Endothelial cell of umbilical vein (primary cell): ENCODE data around the gene STUM. TPM values are rescaled to one million over a fixed set of nuclear protein-coding genes. Genes with fewer than 3 reads are reported as not detected.

Experiments
- BruUV-seq: library from RNA; stranded (reverse); fragments of 400-500 nt; replicated peaks from 2 replicates; lab custom pipeline; 2021; lab: Mats Ljungman, UMichigan
- CTCF ChIA-PET: fragments of 300-600, 350-600 bp; sonication (Branson Sonifier 250); formaldehyde crosslinking; loops from one replicate; lab custom pipeline; 2021; ENCODE audit warnings: antibody characterized with exemption, inconsistent platforms; lab: Charles Lee
- POLR2A ChIA-PET: fragments of 300-600, 350-600 bp; sonication (Branson Sonifier 250); formaldehyde crosslinking; loops from one replicate; lab custom pipeline; 2021; ENCODE audit warnings: antibody characterized with exemption, inconsistent platforms; lab: Charles Lee
- DNase-seq: peaks from one replicate; pipeline ENCODE4 v3.0.0-alpha.2; 2011; ENCODE audit warnings: low read depth, low spot score
- FAIRE-seq: peaks from 2 replicates; lab custom pipeline; 2011; peaks lifted over from hg19 to GRCh38; lab: Jason Lieb, UNC
- H2AFZ ChIP-seq: 2 replicates; pipeline ENCODE4 v1.6.0; 2012; ENCODE audit warnings: low read depth, low read length, control low read depth, inconsistent platforms
- H3K27ac ChIP-seq: 2 replicates; pipeline ENCODE4 v1.5.1; 2011; ENCODE audit warnings: low read depth, mild to moderate bottlenecking, control low read depth, low read length, moderate library complexity; ENCODE audit not compliant: insufficient read depth
- H3K27me3 ChIP-seq, 2 experiments: 2 replicates each; pipeline versions ENCODE4 v1.6.0 to v1.6.1; 2011; ENCODE audit warnings: low read length in 2 of 2, mixed read lengths in 1 of 2; ENCODE audit not compliant: control insufficient read depth in 2 of 2, insufficient read depth in 2 of 2
- H3K36me3 ChIP-seq, 2 experiments: 2 replicates in 1 of 2; 3 replicates in 1 of 2; pipeline ENCODE4 v1.5.1; 2011; ENCODE audit warnings: low read length in 2 of 2, mild to moderate bottlenecking in 1 of 2, moderate library complexity in 1 of 2; ENCODE audit not compliant: control insufficient read depth in 2 of 2, insufficient read depth in 2 of 2; ENCODE audit errors: extremely low read depth in 1 of 2
- H3K4me1 ChIP-seq: 3 replicates; pipeline ENCODE4 v1.5.1; 2011; ENCODE audit warnings: mild to moderate bottlenecking, low read length; ENCODE audit not compliant: control insufficient read depth, insufficient read depth; ENCODE audit errors: extremely low read depth
- H3K4me2 ChIP-seq: 2 replicates; pipeline ENCODE4 v1.6.1; 2011; ENCODE audit warnings: low read length, control low read depth, mixed read lengths; ENCODE audit not compliant: insufficient read depth
- H3K4me3 ChIP-seq, 3 experiments: fragments of 200-600 bp in 1 of 3; sonication (generic), shearing (Covaris generic) in 1 of 3; replicated peaks in 1 of 3; 2 replicates each; pipeline ENCODE4 v1.5.1; 2011 to 2016; ENCODE audit warnings: control low read depth in 3 of 3, low read length in 3 of 3, mild to moderate bottlenecking in 2 of 3, inconsistent platforms in 1 of 3, low read depth in 1 of 3, moderate library complexity in 1 of 3; ENCODE audit not compliant: insufficient read depth in 1 of 3
- H3K79me2 ChIP-seq: 2 replicates; pipeline ENCODE4 v1.6.0; 2012; ENCODE audit warnings: low read length, inconsistent platforms; ENCODE audit not compliant: control insufficient read depth, insufficient read depth
- H3K9ac ChIP-seq: replicated peaks from 2 replicates; pipeline ENCODE3; 2011; ENCODE audit warnings: low read length, control low read depth; ENCODE audit not compliant: insufficient read depth; ENCODE audit errors: extremely low read depth
- H3K9me1 ChIP-seq: replicated peaks from 3 replicates; pipeline ENCODE4 v1.6.0; 2011; ENCODE audit warnings: mild to moderate bottlenecking, low read length; ENCODE audit not compliant: control insufficient read depth, insufficient read depth; ENCODE audit errors: extremely low read depth
- H3K9me3 ChIP-seq: replicated peaks from 2 replicates; pipeline ENCODE4 v1.5.1; 2012; ENCODE audit warnings: low read length, inconsistent platforms; ENCODE audit not compliant: control insufficient read depth, insufficient read depth
- H4K20me1 ChIP-seq: replicated peaks from 2 replicates; pipeline ENCODE3; 2011; ENCODE audit warnings: mild to moderate bottlenecking, low read length; ENCODE audit not compliant: control insufficient read depth, insufficient read depth; ENCODE audit errors: extremely low read depth
- EZH2 ChIP-seq: IDR thresholded peaks from 2 replicates; pipeline ENCODE4 v1.6.1; 2012; ENCODE audit warnings: borderline replicate concordance, low read depth, mild to moderate bottlenecking, moderate library complexity, low read length, inconsistent platforms; ENCODE audit not compliant: severe bottlenecking
- FOS ChIP-seq: IDR thresholded peaks from 2 replicates; pipeline ENCODE4 v1.6.1; 2011; ENCODE audit warnings: mild to moderate bottlenecking, low read length, moderate library complexity, borderline replicate concordance; ENCODE audit not compliant: insufficient read depth
- GATA2 ChIP-seq: IDR thresholded peaks from 2 replicates; pipeline ENCODE4 v1.7.0; 2011; ENCODE audit warnings: low read depth, mild to moderate bottlenecking, moderate library complexity, mixed read lengths, low read length; ENCODE audit not compliant: insufficient read length, insufficient read depth
- JUN ChIP-seq: IDR thresholded peaks from 2 replicates; pipeline ENCODE4 v1.6.1; 2011; ENCODE audit warnings: borderline replicate concordance, low read depth; ENCODE audit not compliant: insufficient read length, insufficient read depth
- MYC ChIP-seq: IDR thresholded peaks from one replicate; pipeline ENCODE4 v1.6.1; 2011; ENCODE audit warnings: mild to moderate bottlenecking, low read depth, low read length
- POLR2A ChIP-seq: IDR thresholded peaks from 2 replicates; pipeline ENCODE4 v1.6.1; 2012; ENCODE audit warnings: low read depth, mild to moderate bottlenecking, control low read depth, low read length
- POLR2AphosphoS5 ChIP-seq: IDR thresholded peaks from 2 replicates; pipeline ENCODE4 v1.6.1; 2012; ENCODE audit warnings: low read depth, mild to moderate bottlenecking, control low read depth, low read length, moderate library complexity; ENCODE audit not compliant: insufficient read depth
- dilution Hi-C: fragments of 300-500 bp; cut with MboI; formaldehyde crosslinking; loops from one replicate; pipeline ENCODE4 v1.15.0; 2019; ENCODE audit warnings: low sequenced_read_pairs; ENCODE audit not compliant: extremely low pct_ligation_motif_present
- intact Hi-C: fragments of 100-400 bp; cut with micrococcal nuclease; formaldehyde crosslinking; loops from one replicate; pipeline ENCODE4 v1.10.0; 2022
- polyA plus RNA-seq, 4 experiments: library from polyadenylated mRNA; depleted of rRNA in 3 of 4; stranded (reverse) in 3 of 4; unstranded in 1 of 4; fragments of >200 nt; gene quantifications; 2 replicates each; pipeline versions ENCODE4 v1.2.1 to v1.2.3, GENCODE V29; 2011 to 2012; ENCODE audit warnings: missing spikeins in 1 of 4
- total RNA-seq: library from RNA; stranded (reverse); gene quantifications from 2 replicates; pipeline ENCODE4 v1.2.3, GENCODE V29; 2021
- TF ChIP-seq, protein P1 (sequence below), 2 donors: IDR thresholded peaks; 1 replicate in 1 of 2; 2 replicates in 1 of 2; pipeline ENCODE4 v1.5.1; 2011; ENCODE audit warnings: low read length in 2 of 2, mild to moderate bottlenecking in 2 of 2, moderate library complexity in 2 of 2, control low read depth in 1 of 2, inconsistent platforms in 1 of 2, low read depth in 1 of 2; ENCODE audit not compliant: insufficient read depth in 1 of 2; ENCODE audit errors: extremely low read depth in 1 of 2
- TF ChIP-seq, protein P2 (sequence below): IDR thresholded peaks from 2 replicates; pipeline ENCODE4 v1.6.1; 2011; ENCODE audit not compliant: insufficient read depth, insufficient read length

STUM gene
- total and polyA plus RNA-seq, 2 donors (not counting 3 experiments of a cell fraction or from before 2014, with no cell fraction given): not detected

DNA sequence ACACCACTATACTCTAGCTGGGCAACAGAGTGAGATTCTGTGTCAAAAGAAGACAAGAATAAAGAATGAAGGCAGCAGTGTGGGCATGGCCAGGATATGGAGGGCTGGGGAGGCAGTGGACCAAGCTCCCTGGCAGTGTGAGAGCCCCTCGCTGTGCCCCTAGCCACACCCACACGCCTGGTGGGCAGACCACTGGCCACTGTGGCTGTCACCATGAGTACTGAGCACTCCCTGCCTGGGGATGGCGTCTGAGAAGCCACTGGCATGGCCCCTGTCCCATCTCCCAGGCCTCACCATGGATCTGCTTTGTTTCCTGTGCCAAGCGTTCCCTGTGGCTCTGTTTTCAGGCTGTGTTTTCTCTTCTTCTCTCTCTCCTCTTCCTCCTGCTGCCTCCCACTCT, 51.7 kb downstream of the STUM start:
- Histone ChIP-seq H3K36me3 (no peaks in the 10 kb centered on the region), H3K9ac (no peak overlapping the region), H3K4me1 (no peaks in the 10 kb centered on the region), H3K4me3 (no peak overlapping the region), H3K9me3 (no peaks in the 10 kb centered on the region), H3K27ac (no peak overlapping the region), H3K4me2 (no peak overlapping the region), H4K20me1 (no peaks in the 10 kb centered on the region), H3K27me3 (peaks cover 0 to 9% of the 10 kb centered on the region in 2 experiments), H2AFZ (no peak overlapping the region), H3K79me2 (no peaks in the 10 kb centered on the region), H3K9me1 (no peaks in the 10 kb centered on the region)
- no TSS peak for BruUV-seq
- DNase-seq: no peak
- TF ChIP-seq GATA2 (no peak), EZH2 (no peak), JUN (no peak), POLR2A (no peak), POLR2AphosphoS5 (no peak), MYC (no peak), FOS (no peak)
- TF ChIP-seq, protein P1, sequence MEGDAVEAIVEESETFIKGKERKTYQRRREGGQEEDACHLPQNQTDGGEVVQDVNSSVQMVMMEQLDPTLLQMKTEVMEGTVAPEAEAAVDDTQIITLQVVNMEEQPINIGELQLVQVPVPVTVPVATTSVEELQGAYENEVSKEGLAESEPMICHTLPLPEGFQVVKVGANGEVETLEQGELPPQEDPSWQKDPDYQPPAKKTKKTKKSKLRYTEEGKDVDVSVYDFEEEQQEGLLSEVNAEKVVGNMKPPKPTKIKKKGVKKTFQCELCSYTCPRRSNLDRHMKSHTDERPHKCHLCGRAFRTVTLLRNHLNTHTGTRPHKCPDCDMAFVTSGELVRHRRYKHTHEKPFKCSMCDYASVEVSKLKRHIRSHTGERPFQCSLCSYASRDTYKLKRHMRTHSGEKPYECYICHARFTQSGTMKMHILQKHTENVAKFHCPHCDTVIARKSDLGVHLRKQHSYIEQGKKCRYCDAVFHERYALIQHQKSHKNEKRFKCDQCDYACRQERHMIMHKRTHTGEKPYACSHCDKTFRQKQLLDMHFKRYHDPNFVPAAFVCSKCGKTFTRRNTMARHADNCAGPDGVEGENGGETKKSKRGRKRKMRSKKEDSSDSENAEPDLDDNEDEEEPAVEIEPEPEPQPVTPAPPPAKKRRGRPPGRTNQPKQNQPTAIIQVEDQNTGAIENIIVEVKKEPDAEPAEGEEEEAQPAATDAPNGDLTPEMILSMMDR (IDR thresholded peaks at IDR 0.05; ENCODE audit: extremely low read depth in 1 of 2, insufficient read depth in 1 of 2, low read depth in 1 of 2, low read length in 2 of 2): no peak
- TF ChIP-seq, protein P2, sequence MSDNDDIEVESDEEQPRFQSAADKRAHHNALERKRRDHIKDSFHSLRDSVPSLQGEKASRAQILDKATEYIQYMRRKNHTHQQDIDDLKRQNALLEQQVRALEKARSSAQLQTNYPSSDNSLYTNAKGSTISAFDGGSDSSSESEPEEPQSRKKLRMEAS: no peak
- dilution Hi-C loops (no loop called here), intact Hi-C loops (no loop called here)
- CTCF ChIA-PET: interaction anchor here (1.4 kb wide), 1 partner anchor 8 kb away, joined by 4 read pairs; no protein-coding TSS in a partner anchor
- POLR2A ChIA-PET: no interaction called here
- no peak for FAIRE-seq
